Measurements from ENCODE around the gene DR1.

- TF ChIP-seq POLR2A (IDR thresholded peaks at IDR 0.05), result no peak
- TF ChIP-seq, protein P1, sequence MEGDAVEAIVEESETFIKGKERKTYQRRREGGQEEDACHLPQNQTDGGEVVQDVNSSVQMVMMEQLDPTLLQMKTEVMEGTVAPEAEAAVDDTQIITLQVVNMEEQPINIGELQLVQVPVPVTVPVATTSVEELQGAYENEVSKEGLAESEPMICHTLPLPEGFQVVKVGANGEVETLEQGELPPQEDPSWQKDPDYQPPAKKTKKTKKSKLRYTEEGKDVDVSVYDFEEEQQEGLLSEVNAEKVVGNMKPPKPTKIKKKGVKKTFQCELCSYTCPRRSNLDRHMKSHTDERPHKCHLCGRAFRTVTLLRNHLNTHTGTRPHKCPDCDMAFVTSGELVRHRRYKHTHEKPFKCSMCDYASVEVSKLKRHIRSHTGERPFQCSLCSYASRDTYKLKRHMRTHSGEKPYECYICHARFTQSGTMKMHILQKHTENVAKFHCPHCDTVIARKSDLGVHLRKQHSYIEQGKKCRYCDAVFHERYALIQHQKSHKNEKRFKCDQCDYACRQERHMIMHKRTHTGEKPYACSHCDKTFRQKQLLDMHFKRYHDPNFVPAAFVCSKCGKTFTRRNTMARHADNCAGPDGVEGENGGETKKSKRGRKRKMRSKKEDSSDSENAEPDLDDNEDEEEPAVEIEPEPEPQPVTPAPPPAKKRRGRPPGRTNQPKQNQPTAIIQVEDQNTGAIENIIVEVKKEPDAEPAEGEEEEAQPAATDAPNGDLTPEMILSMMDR (IDR thresholded peaks at IDR 0.05), result no peak
These were observed 5.2 kb downstream of the DR1 start for GRCh38 chr1:93350875-93351274.

Data from esophagus squamous epithelium (tissue), 4 donors.